GM18520 (cell line): ENCODE data around the gene APBB2.

Source experiments
- ATAC-seq: cut with Tn5 transposase; IDR thresholded peaks from one replicate; pipeline ENCODE4 v1.9.1; 2021; ENCODE audit not compliant: unreplicated experiment

APBB2 gene

GRCh38 chr4:41216294-41217019, 2.1 kb upstream of the APBB2 start:
- ATAC-seq, result no peak

DNA sequence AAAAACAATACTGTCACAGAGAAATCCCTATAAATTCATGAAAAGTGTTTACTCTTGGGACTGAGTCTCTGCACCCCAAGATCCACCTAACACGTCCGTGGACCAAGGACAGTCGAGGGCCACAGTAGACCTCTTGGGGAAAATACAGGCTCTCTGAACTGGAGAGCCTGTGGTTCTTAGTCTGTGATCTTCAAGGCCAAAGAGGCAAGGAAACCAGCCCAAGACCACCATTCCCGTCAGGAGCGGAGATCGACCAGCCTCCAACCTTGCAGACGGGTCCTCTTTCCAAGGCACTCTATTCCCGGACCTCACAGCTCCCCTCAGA, 1.6 kb upstream of the APBB2 start:
- ATAC-seq, result no peak

DNA sequence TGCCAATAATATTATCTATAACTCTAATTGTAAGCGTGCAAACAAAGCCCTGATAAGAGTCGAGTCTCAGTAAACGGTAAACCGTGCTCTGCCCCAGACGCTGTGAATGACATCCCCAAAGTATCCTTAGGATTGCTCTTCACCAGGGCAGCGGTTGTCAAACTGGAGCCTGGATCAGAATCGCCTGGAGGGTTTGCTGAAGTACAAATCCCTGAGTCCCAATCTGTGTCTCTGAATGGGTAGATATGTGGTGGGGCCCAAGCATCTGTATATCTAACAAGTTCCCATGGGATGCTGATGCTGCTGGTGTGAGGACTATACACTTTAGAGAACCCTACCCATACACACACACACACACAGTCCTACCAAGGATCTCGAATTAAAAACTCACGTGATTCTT, 813 bp upstream of the APBB2 start:
- no peak for ATAC-seq

GRCh38 chr4:41214825-41215146, 444 bp upstream of the APBB2 start:
- no peak for ATAC-seq

DNA sequence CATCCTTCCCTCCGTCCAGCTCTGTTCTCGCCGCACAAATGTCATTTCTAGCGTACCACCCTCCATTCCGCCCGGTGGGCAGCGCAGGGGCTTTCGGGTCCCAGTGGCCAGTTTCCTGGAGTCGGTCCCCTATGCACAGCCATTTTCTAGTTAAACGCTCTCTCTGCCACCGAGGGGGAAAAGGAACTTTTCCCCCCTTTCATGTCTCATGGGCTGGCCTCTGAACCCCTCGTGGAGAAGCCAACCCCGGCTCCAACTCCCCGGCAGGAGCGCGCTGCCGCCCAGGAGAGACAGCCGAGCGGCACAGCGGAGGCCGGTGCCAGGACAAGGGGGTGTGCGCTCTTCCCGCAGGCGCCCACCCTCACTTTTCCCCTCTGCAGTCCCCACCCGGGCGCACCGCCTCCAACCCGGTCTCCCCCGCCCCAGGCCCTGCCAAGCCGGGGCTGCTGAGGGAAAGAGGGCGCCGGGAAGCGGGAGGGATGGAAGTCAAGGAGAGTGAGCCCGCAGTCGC, 662 bp downstream of the APBB2 start:
- ATAC-seq, result no peak

GRCh38 chr4:41212616-41213203, 1.6 kb downstream of the APBB2 start:
- ATAC-seq, result no peak

DNA sequence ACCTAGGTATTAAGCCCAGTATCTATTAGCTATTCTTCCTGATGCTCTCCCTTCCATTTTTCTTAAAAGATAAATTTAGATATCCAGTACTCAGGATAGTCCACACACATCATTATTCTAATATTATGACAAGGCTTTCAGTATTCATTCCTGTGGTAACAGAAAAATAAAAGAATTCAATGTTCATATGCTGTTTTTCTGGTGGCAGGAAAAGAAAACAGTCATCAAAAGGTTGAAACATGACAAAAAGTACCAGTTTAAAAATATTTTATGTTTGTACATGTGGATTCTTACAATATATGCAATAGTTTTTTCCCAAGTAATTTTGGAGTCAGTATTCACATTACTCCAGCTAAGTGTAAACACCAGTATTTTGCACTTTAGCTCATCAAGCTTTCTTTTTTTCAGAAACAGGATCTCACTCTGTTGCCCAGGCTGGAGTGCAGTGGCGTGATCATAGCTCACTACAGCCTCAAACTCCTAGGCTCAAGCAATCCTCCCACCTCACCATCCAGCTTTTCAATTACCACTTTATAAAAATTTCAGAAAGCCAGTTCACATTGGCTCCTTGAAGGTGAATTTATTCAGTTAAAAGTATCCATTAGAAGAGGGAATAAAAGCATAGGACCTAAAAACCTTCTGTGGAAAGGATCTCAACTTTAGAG, 2.3 kb downstream of the APBB2 start:
- ATAC-seq, result no peak

- no peak for ATAC-seq
These were observed 4.4 kb downstream of the APBB2 start for GRCh38 chr4:41209901-41210300.

GRCh38 chr4:41209187-41209586, 5.2 kb downstream of the APBB2 start:
- ATAC-seq, result no peak

GRCh38 chr4:41207291-41207831, 7.0 kb downstream of the APBB2 start:
- ATAC-seq, result no peak

GRCh38 chr4:41205854-41206460, 8.4 kb downstream of the APBB2 start:
- ATAC-seq, result no peak

- ATAC-seq, result no peak
These were observed 9.2 kb downstream of the APBB2 start for GRCh38 chr4:41205130-41205529.

- no peak for ATAC-seq
These were observed 9.9 kb downstream of the APBB2 start for GRCh38 chr4:41204400-41204978.

DNA sequence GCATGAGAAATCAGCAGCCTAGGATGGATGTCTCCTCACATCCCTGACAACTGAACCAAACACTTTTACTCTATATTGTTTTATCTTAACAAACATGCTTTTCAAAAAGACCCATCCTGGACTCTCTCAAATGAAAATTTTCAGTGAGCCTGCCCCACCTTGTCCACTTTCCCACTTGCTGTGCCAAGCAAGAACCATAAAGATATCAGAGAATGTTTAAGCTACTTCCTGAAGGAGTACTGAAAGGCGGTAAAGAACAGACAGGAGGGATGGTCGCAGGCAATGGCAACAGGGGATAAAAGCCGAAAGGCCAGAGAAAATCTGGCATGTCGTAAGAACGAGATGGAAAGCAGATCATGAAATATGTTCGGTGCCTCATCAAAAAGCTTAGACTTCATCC, 10.5 kb downstream of the APBB2 start:
- no peak for ATAC-seq

GRCh38 chr4:41202820-41203568, 11.3 kb downstream of the APBB2 start:
- ATAC-seq, result no peak

- no peak for ATAC-seq
These were observed 12.0 kb downstream of the APBB2 start for GRCh38 chr4:41202356-41202755.

- ATAC-seq, result no peak
These were observed 13.8 kb downstream of the APBB2 start for GRCh38 chr4:41200486-41201017.

- ATAC-seq, result no peak
These were observed 14.6 kb downstream of the APBB2 start for GRCh38 chr4:41199788-41200187.

- no peak for ATAC-seq
These were observed 16.3 kb downstream of the APBB2 start for GRCh38 chr4:41197996-41198395.

DNA sequence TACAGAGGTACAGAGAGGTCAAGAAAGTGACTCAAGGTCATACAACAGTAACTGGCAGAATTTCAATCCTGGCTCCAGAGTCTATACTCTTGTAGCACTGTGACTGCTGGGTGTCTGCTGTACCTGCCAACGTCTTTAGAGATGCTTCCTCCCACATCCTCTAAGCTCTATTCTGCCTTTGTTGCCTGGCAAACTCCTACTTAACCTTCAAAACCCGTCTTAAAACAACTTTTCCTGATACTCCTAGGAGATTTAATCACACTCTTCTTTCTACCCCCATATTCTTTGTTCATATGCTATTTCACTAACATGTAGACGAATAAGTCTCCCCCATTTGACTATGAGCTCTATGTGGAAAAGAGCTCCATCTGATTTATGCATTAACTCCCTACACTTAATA, 16.8 kb downstream of the APBB2 start:
- no peak for ATAC-seq
